ENCODE measurements around the gene ANXA2. TPM values are rescaled to one million over a fixed set of nuclear protein-coding genes. Genes with fewer than 3 reads are reported as not detected.
A peak's percentile ranks its signal among the peaks of the same experiment; 100 is the strongest.
"Not testable (repeated sequence)": the region's sequence is repeated elsewhere in the genome, so short reads cannot be mapped to it uniquely, and the experiment has no call there.

ANXA2 gene
- polyA plus RNA-seq, 3 donors from 2014 or later, result 358 to 849 (median 423) TPM

- Mint-ChIP-seq H3K4me3 (no peak overlapping the region), H3K36me3 (peaks cover 41 to 75% (median 42%) of the 10 kb centered on the region in 3 donors), H3K9me3 (no peaks in the 10 kb centered on the region), H3K27me3 (ENCODE audit: low read depth in 3 of 3) (no peaks in the 10 kb centered on the region), H3K4me1 (no peaks in the 10 kb centered on the region), H3K27ac (no peak overlapping the region)
- DNase-seq, result no peak
These were observed 50.2 kb downstream of the ANXA2 start for GRCh38 chr15:60347480-60348049.

GRCh38 chr15:60346653-60347052 lies 51.1 kb downstream of the ANXA2 start:
- H3K4me1 Mint-ChIP-seq, result no peaks in the 10 kb centered on the region
- no peaks in the 10 kb centered on the region for H3K9me3 Mint-ChIP-seq
- DNase-seq, result no peak
- no peak overlapping the region for H3K27ac Mint-ChIP-seq
- no peaks in the 10 kb centered on the region for H3K27me3 Mint-ChIP-seq (ENCODE audit: low read depth in 3 of 3)
- H3K36me3 Mint-ChIP-seq, result peaks cover 33 to 66% (median 34%) of the 10 kb centered on the region in 3 donors
- no peak overlapping the region for H3K4me3 Mint-ChIP-seq

GRCh38 chr15:60346077-60346476 lies 51.7 kb downstream of the ANXA2 start:
- Mint-ChIP-seq H3K4me1 (no peaks in the 10 kb centered on the region), H3K9me3 (no peaks in the 10 kb centered on the region), H3K27me3 (ENCODE audit: low read depth in 3 of 3) (no peaks in the 10 kb centered on the region), H3K4me3 (no peak overlapping the region), H3K27ac (no peak overlapping the region), H3K36me3 (peaks cover 31 to 60% (median 33%) of the 10 kb centered on the region in 3 donors)
- no peak for DNase-seq

- peak overlapping the region in 1 of 6 donors; percentile 33 for H3K27ac Mint-ChIP-seq
These were observed 52.2 kb downstream of the ANXA2 start for GRCh38 chr15:60345598-60345997.

GRCh38 chr15:60344987-60345386 lies 52.8 kb downstream of the ANXA2 start:
- H3K4me3 Mint-ChIP-seq, result no peak overlapping the region
- H3K4me1 Mint-ChIP-seq, result no peaks in the 10 kb centered on the region
- no peaks in the 10 kb centered on the region for H3K9me3 Mint-ChIP-seq
- H3K27me3 Mint-ChIP-seq (ENCODE audit: low read depth in 3 of 3), result peaks cover 0 to 3% (median 0%) of the 10 kb centered on the region in 3 donors
- no peak for DNase-seq
- peaks cover 23 to 51% (median 26%) of the 10 kb centered on the region in 3 donors for H3K36me3 Mint-ChIP-seq
- H3K27ac Mint-ChIP-seq, result no peak overlapping the region

More at GRCh38 chr15:60345598-60345997, 52.2 kb downstream of the ANXA2 start:
- no peak for DNase-seq
- no peaks in the 10 kb centered on the region for H3K27me3 Mint-ChIP-seq (ENCODE audit: low read depth in 3 of 3)
- H3K9me3 Mint-ChIP-seq, result no peaks in the 10 kb centered on the region
- H3K4me3 Mint-ChIP-seq, result no peak overlapping the region
- peaks cover 27 to 55% (median 28%) of the 10 kb centered on the region in 3 donors for H3K36me3 Mint-ChIP-seq
- no peaks in the 10 kb centered on the region for H3K4me1 Mint-ChIP-seq

GRCh38 chr15:60344461-60344860 lies 53.3 kb downstream of the ANXA2 start:
- Mint-ChIP-seq H3K9me3 (no peaks in the 10 kb centered on the region), H3K27ac (peak overlapping the region in 1 of 6 donors; percentile 57), H3K4me1 (no peaks in the 10 kb centered on the region), H3K27me3 (ENCODE audit: low read depth in 3 of 3) (peaks cover 0 to 3% (median 0%) of the 10 kb centered on the region in 3 donors), H3K4me3 (no peak overlapping the region), H3K36me3 (peaks cover 23 to 48% (median 25%) of the 10 kb centered on the region in 3 donors)
- no peak for DNase-seq

GRCh38 chr15:60343221-60343970 lies 54.4 kb downstream of the ANXA2 start:
- no peaks in the 10 kb centered on the region for H3K4me1 Mint-ChIP-seq

GRCh38 chr15:60340207-60340921 lies 57.4 kb downstream of the ANXA2 start:
- Mint-ChIP-seq H3K27ac (peak overlapping the region in 1 of 6 donors; percentile 8), H3K4me1 (no peaks in the 10 kb centered on the region), H3K4me3 (no peak overlapping the region), H3K9me3 (no peaks in the 10 kb centered on the region), H3K36me3 (peaks cover 4 to 11% (median 5%) of the 10 kb centered on the region in 3 donors), H3K27me3 (ENCODE audit: low read depth in 3 of 3) (peaks cover 0 to 3% (median 2%) of the 10 kb centered on the region in 3 donors)
- no peak for DNase-seq

More at GRCh38 chr15:60343221-60343970, 54.4 kb downstream of the ANXA2 start:
- H3K4me3 Mint-ChIP-seq, result no peak overlapping the region
- DNase-seq, result no peak
- H3K9me3 Mint-ChIP-seq, result no peaks in the 10 kb centered on the region
- peaks cover 16 to 39% (median 18%) of the 10 kb centered on the region in 3 donors for H3K36me3 Mint-ChIP-seq
- peaks cover 0 to 3% (median 0%) of the 10 kb centered on the region in 3 donors for H3K27me3 Mint-ChIP-seq (ENCODE audit: low read depth in 3 of 3)
- H3K27ac Mint-ChIP-seq, result peak overlapping the region in 1 of 6 donors; percentile 2

- no peak for DNase-seq
- Mint-ChIP-seq H3K4me3 (no peak overlapping the region), H3K27me3 (ENCODE audit: low read depth in 3 of 3) (peaks cover 3 to 5% (median 3%) of the 10 kb centered on the region in 3 donors), H3K4me1 (no peaks in the 10 kb centered on the region), H3K9me3 (no peaks in the 10 kb centered on the region), H3K36me3 (peaks cover 0 to 5% (median 4%) of the 10 kb centered on the region in 3 donors), H3K27ac (no peak overlapping the region)
These were observed 58.5 kb downstream of the ANXA2 start for GRCh38 chr15:60339236-60339635.

- H3K27ac Mint-ChIP-seq, result no peak overlapping the region
- peaks cover 3 to 8% (median 3%) of the 10 kb centered on the region in 3 donors for H3K27me3 Mint-ChIP-seq (ENCODE audit: low read depth in 3 of 3)
- no peaks in the 10 kb centered on the region for H3K9me3 Mint-ChIP-seq
- no peaks in the 10 kb centered on the region for H3K4me1 Mint-ChIP-seq
- no peak overlapping the region for H3K4me3 Mint-ChIP-seq
- no peak for DNase-seq
- H3K36me3 Mint-ChIP-seq, result peaks cover 0 to 5% (median 4%) of the 10 kb centered on the region in 3 donors
These were observed 59.0 kb downstream of the ANXA2 start for GRCh38 chr15:60338810-60339209.

GRCh38 chr15:60337076-60337475 lies 60.7 kb downstream of the ANXA2 start:
- Mint-ChIP-seq H3K36me3 (peaks cover 0 to 5% (median 0%) of the 10 kb centered on the region in 3 donors), H3K4me1 (no peaks in the 10 kb centered on the region), H3K27me3 (ENCODE audit: low read depth in 3 of 3) (peaks cover 3 to 9% (median 8%) of the 10 kb centered on the region in 3 donors), H3K9me3 (no peaks in the 10 kb centered on the region), H3K4me3 (no peak overlapping the region), H3K27ac (no peak overlapping the region)
- no peak for DNase-seq

- H3K27ac Mint-ChIP-seq, H3K4me3 Mint-ChIP-seq, H3K9me3 Mint-ChIP-seq, H3K36me3 Mint-ChIP-seq, DNase-seq, H3K4me1 Mint-ChIP-seq: not testable (repeated sequence)
- H3K27me3 Mint-ChIP-seq (ENCODE audit: low read depth in 3 of 3), result peaks cover 8 to 11% (median 10%) of the 10 kb centered on the region in 3 donors
These were observed 62.5 kb downstream of the ANXA2 start for GRCh38 chr15:60335296-60335695.

- Mint-ChIP-seq H3K4me1 (no peaks in the 10 kb centered on the region), H3K4me3 (no peak overlapping the region), H3K36me3 (no peaks in the 10 kb centered on the region), H3K9me3 (no peaks in the 10 kb centered on the region), H3K27ac (no peak overlapping the region), H3K27me3 (ENCODE audit: low read depth in 3 of 3) (peaks cover 9 to 31% (median 10%) of the 10 kb centered on the region in 3 donors)
- DNase-seq, result peak in 2 of 3 donors; percentile 1 to 28
These were observed 68.8 kb downstream of the ANXA2 start for GRCh38 chr15:60328852-60329443.

All from immature natural killer cell (primary cell).